Measurements from ENCODE around the gene ANO8. TPM values are rescaled to one million over a fixed set of nuclear protein-coding genes. Genes with fewer than 3 reads are reported as not detected.

Gene ANO8
- total and polyA plus RNA-seq, 12 donors: 4.4 to 78.0 (median 27.9) TPM

DNA sequence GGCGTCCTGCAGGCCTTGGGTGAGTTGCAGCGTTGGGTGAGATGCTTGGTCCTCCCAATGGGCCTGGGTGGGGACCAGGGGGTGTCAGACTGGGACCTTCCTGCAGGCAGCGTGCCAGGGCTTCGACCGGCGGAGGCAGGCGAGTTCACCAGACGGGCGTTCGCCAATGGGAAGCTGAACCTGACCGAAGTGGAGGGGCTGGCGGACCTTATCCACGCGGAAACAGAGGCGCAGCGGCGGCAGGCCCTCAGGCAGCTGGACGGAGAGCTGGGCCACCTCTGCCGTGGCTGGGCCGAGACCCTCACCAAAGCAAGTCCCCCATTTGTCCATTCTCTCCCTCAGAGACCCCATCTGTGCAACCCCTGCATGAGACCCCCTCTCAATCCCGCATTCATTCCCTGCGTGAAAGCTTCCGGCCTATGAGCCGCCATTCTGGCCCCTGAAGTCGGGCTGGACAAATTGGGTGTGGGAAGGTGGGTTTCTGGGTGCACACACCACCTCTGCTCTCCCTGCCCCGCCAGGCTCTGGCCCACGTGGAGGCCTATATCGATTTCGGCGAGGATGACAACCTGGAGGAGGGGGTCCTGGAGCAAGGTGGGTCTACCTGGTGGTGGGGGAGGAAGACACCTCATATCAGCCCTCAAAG, 3.9 kb upstream of the ANO8 start:
- Histone ChIP-seq H3K36me3 (replicated peaks in 1 of 2) (no peaks in the 10 kb centered on the region), H3K27me3 (no peaks in the 10 kb centered on the region), H3K4me1 (replicated peaks in 1 of 2) (peaks cover 19 to 24% of the 10 kb centered on the region in 2 donors), H3K9me3 (replicated peaks in 1 of 3) (no peaks in the 10 kb centered on the region), H3K27ac (no peak overlapping the region), H3K4me3 (peak overlapping the region in 1 of 4 donors; percentile 72)
- TF ChIP-seq POLR2A (IDR thresholded peaks at IDR 0.05): no peak
- TF ChIP-seq, protein P1, sequence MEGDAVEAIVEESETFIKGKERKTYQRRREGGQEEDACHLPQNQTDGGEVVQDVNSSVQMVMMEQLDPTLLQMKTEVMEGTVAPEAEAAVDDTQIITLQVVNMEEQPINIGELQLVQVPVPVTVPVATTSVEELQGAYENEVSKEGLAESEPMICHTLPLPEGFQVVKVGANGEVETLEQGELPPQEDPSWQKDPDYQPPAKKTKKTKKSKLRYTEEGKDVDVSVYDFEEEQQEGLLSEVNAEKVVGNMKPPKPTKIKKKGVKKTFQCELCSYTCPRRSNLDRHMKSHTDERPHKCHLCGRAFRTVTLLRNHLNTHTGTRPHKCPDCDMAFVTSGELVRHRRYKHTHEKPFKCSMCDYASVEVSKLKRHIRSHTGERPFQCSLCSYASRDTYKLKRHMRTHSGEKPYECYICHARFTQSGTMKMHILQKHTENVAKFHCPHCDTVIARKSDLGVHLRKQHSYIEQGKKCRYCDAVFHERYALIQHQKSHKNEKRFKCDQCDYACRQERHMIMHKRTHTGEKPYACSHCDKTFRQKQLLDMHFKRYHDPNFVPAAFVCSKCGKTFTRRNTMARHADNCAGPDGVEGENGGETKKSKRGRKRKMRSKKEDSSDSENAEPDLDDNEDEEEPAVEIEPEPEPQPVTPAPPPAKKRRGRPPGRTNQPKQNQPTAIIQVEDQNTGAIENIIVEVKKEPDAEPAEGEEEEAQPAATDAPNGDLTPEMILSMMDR (IDR thresholded peaks at IDR 0.05): no peak
- DNase-seq: peak in 4 of 7 donors; percentile 27 to 61 (median 51)
- 87 to 92% (median 91%) methylated on average over 12 to 30 of the region's 30 CpGs for WGBS, 4 donors
- intact Hi-C loops (cut with DNase I): no loop called here

DNA sequence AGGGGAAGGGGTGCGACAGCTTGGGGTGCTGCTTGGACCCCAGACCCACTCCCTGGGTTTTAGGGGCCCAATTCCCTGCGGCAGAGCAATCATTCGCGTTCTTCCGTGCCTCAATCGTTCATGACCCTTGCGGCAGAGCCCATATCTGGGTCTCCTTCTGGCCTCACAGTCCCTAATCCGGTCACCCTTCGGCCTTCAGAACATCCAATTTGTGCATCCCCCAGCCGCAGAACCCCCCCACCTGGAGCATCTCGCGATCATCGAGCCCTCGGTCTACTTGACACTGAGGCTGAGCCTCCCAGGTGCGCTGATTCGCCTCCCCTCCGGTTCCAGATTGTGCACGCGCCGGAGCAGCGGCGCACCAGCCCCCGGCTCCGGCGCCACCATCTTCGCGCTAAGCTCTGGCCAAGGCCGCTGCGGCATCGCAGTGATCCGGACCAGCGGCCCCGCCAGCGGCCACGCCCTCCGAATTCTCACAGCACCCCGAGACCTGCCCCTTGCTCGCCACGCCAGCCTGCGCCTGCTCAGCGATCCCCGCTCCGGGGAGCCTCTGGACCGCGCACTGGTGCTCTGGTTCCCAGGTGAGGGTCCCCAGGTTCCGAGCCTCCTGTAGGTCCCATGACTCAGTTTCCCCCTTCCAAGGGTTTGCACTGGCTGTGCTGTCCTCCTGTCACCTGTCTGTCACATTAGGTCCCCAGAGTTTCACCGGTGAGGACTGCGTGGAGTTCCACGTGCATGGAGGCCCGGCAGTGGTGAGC, 3.2 kb upstream of the ANO8 start:
- H3K4me1 ChIP-seq (replicated peaks in 1 of 2): peaks cover 19 to 26% of the 10 kb centered on the region in 2 donors
- intact Hi-C loops (cut with DNase I): no loop called here
- H3K36me3 ChIP-seq (replicated peaks in 1 of 2): no peaks in the 10 kb centered on the region
- TF ChIP-seq POLR2A (IDR thresholded peaks at IDR 0.05): no peak
- TF ChIP-seq, protein P1 (IDR thresholded peaks at IDR 0.05): no peak
- no peaks in the 10 kb centered on the region for H3K27me3 ChIP-seq
- WGBS, 4 donors: 0 to 13% (median 7%) methylated on average over 8 to 50 of the region's 50 CpGs
- DNase-seq: peak in 2 of 7 donors; percentile 42 to 46
- H3K27ac ChIP-seq: peak overlapping the region; percentile 15 to 92 (median 87)
- H3K9me3 ChIP-seq (replicated peaks in 1 of 3): no peaks in the 10 kb centered on the region
- H3K4me3 ChIP-seq: peak overlapping the region; percentile 1 to 72 (median 50)

DNA sequence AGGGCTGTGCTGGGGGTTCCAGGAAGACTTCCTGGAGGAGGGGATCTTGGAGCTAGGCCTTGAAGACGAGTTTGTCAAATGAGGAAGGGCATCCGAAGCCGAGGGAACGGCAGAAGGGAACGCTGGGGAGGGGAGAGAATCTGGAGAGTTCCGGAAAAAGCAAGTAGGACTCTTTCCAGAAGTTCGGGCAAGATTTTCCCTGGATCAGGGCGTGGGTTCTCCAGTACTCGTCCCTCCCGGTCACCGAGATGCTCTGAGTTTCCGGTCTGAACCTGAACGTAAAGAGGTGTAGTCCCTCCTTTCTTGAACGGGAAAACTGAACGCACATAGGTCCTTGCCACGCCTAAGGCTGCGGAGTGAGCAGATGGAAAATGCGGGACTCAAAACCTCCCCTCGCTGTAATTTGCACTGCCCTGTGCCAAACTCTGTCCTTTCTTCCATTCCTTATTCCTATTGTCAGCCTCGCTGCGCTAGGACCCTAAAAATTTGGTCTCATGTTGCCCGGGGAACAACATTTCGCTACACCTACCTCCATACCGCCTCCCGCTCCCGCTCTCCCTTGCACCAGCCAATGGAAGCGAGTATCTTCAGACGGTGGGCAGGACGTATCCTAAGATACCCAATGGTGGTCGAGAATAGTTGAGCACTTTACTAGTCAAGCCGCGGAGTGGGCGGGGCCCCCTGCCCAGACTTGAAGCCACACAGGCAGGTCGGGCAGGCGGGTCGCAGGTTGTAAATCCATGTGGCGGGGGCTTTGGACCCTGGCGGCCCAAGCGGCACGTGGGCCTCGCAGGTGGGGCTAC, 2.4 kb upstream of the ANO8 start, which contains the start of gene GTPBP3:
GTPBP3 (plus strand) TSS at position 682 of the 803 bp plus-strand sequence; CDS start at position 741, 59 bp downstream.
- intact Hi-C loops (cut with DNase I): no loop called here

More for the DNA sequence above, 2.4 kb upstream of the ANO8 start, which contains the start of gene GTPBP3:
- no peaks in the 10 kb centered on the region for H3K27me3 ChIP-seq
- H3K4me3 ChIP-seq: peak within 1 kb of the TSS; percentile 63 to 100 (median 74)
- peaks cover 19 to 26% of the 10 kb centered on the region in 2 donors for H3K4me1 ChIP-seq (replicated peaks in 1 of 2)
- H3K9me3 ChIP-seq (replicated peaks in 1 of 3): no peaks in the 10 kb centered on the region
- peak within 1 kb of the TSS; percentile 87 to 100 (median 92) for H3K27ac ChIP-seq
- peak; percentile 94 to 99 (median 99) for DNase-seq
- TF ChIP-seq POLR2A (IDR thresholded peaks at IDR 0.05): peak in 1 of 2 donors; percentile 47
- TF ChIP-seq, protein P1 (IDR thresholded peaks at IDR 0.05): no peak
- H3K36me3 ChIP-seq (replicated peaks in 1 of 2): no peaks in the 10 kb centered on the region
- WGBS, 4 donors: 0% methylated on average over 18 to 41 of the region's 41 CpGs

Measured in adrenal gland (tissue), 12 donors.